MM.1S (cell line): ENCODE data around the gene PDCD7.

ENCODE experiments used
- CTCF ChIP-seq: fragments of 300-600 bp; sonication (generic); IDR thresholded peaks from 2 replicates; pipeline ENCODE4 v1.5.1; 2016; ENCODE audit warnings: antibody characterized with exemption, low read length, mixed read lengths
- EZH2 ChIP-seq: fragments of 300-600 bp; sonication (generic); optimal IDR thresholded peaks from 2 replicates; pipeline ENCODE3; 2017; ENCODE audit warnings: low read depth, mild to moderate bottlenecking, antibody characterized with exemption, low read length, mixed read lengths
- EZH2phosphoT487 ChIP-seq: fragments of 300-600 bp; sonication (generic); IDR thresholded peaks from 2 replicates; pipeline ENCODE4 v1.6.1; 2018; ENCODE audit warnings: antibody characterized with exemption, low read length

- TF ChIP-seq EZH2 (no peak), CTCF (no peak), EZH2phosphoT487 (no peak)
These were observed 48.9 kb upstream of the PDCD7 start for GRCh38 chr15:65182538-65182937.
